Common myeloid progenitor, CD34-positive (primary cell): ENCODE measurements around the gene ULK3.

Source experiments
- CTCF ChIA-PET: fragments of 350-600 bp; sonication (Branson Sonifier 250); formaldehyde crosslinking; loops from one replicate; lab custom pipeline; 2021; ENCODE audit warnings: antibody characterized with exemption; lab: Charles Lee
- POLR2A ChIA-PET: fragments of 350-600 bp; sonication (Branson Sonifier 250); formaldehyde crosslinking; loops from one replicate; lab custom pipeline; 2021; ENCODE audit warnings: antibody characterized with exemption; lab: Charles Lee
- DNase-seq, 3 donors: peaks; one replicate each; pipeline versions ENCODE4 v3.0.0 to v3.0.0-alpha.2; 2013
- H3K27ac ChIP-seq, 2 experiments: 1 replicate in 1 of 2; 2 replicates in 1 of 2; pipeline ENCODE4 v1.7.0; 2013; ENCODE audit warnings: inconsistent platforms in 2 of 2, low read length in 2 of 2, mild to moderate bottlenecking in 2 of 2, low read depth in 1 of 2, moderate library complexity in 1 of 2; ENCODE audit not compliant: severe bottlenecking in 2 of 2, insufficient read depth in 1 of 2, poor library complexity in 1 of 2
- H3K27me3 ChIP-seq, 5 experiments: replicated peaks in 2 of 5; 1 replicate in 3 of 5; 2 replicates in 2 of 5; pipeline versions ENCODE4 v1.6.1 to v1.7.0; 2013; ENCODE audit warnings: low read length in 4 of 5, mild to moderate bottlenecking in 2 of 5, moderate library complexity in 2 of 5, inconsistent platforms in 1 of 5; ENCODE audit not compliant: insufficient read depth in 5 of 5, control insufficient read depth in 4 of 5
- H3K36me3 ChIP-seq, 4 experiments: 1 replicate in 2 of 4; 2 replicates in 2 of 4; pipeline versions ENCODE4 v1.6.1 to v1.7.0; 2013; ENCODE audit warnings: low read length in 3 of 4, control low read depth in 1 of 4, mild to moderate bottlenecking in 1 of 4; ENCODE audit not compliant: control insufficient read depth in 4 of 4, insufficient read depth in 4 of 4
- H3K4me1 ChIP-seq, 4 experiments: 1 replicate in 3 of 4; 2 replicates in 1 of 4; pipeline versions ENCODE4 v1.6.1 to v1.7.1; 2013; ENCODE audit warnings: low read length in 3 of 4, mild to moderate bottlenecking in 3 of 4, control low read depth in 1 of 4, inconsistent platforms in 1 of 4, moderate library complexity in 1 of 4; ENCODE audit not compliant: control insufficient read depth in 4 of 4, insufficient read depth in 4 of 4; ENCODE audit errors: control extremely low read depth in 1 of 4
- H3K4me3 ChIP-seq, 7 experiments: 1 replicate in 4 of 7; 2 replicates in 3 of 7; pipeline versions ENCODE4 v1.5.1 to v1.7.0; 2013; ENCODE audit warnings: mild to moderate bottlenecking in 7 of 7, low read length in 6 of 7, moderate library complexity in 6 of 7, inconsistent platforms in 2 of 7, low read depth in 2 of 7, control low read depth in 1 of 7; ENCODE audit not compliant: insufficient read depth in 4 of 7, control insufficient read depth in 1 of 7; ENCODE audit errors: extremely low read depth in 1 of 7
- H3K9me3 ChIP-seq, 5 experiments: 1 replicate in 4 of 5; 2 replicates in 1 of 5; pipeline versions ENCODE4 v1.6.1 to v1.7.1; 2013; ENCODE audit warnings: low read length in 4 of 5, mild to moderate bottlenecking in 2 of 5, inconsistent platforms in 1 of 5, low read depth in 1 of 5, moderate library complexity in 1 of 5; ENCODE audit not compliant: control insufficient read depth in 4 of 5, insufficient read depth in 2 of 5; ENCODE audit errors: control extremely low read depth in 1 of 5
- WGBS: methylation state at CpG from one replicate; pipeline ENCODE4 v1.1.5; 2013; ENCODE audit not compliant: insufficient coverage; 5-methylcytosine and 5-hydroxymethylcytosine counted together

ULK3 gene

GRCh38 chr15:74822233-74822632 lies 20.7 kb downstream of the ULK3 start:
- DNase-seq, result no peak
- POLR2A ChIA-PET, result no interaction called here
- 90% methylated on average over 3 of the region's 4 CpGs for WGBS
- Histone ChIP-seq H3K4me3 (no peak overlapping the region), H3K9me3 (no peaks in the 10 kb centered on the region), H3K27ac (no peak overlapping the region), H3K36me3 (no peaks in the 10 kb centered on the region), H3K4me1 (peaks cover 0 to 12% (median 8%) of the 10 kb centered on the region in 4 experiments), H3K27me3 (peaks cover 0 to 13% (median 5%) of the 10 kb centered on the region in 5 experiments)
- CTCF ChIA-PET, result interaction anchor here (1.0 to 1.6 kb wide), 3 partner anchors 20 to 159 kb away, joined by 3 to 4 read pairs (median 3); no protein-coding TSS in a partner anchor

GRCh38 chr15:74821790-74822158 lies 21.2 kb downstream of the ULK3 start:
- POLR2A ChIA-PET, result no interaction called here
- H3K9me3 ChIP-seq, result no peaks in the 10 kb centered on the region
- DNase-seq, result no peak
- no peak overlapping the region for H3K4me3 ChIP-seq
- CTCF ChIA-PET, result interaction anchor here (0.9 to 2.0 kb wide), 6 partner anchors 9 to 159 kb away, joined by 3 to 7 read pairs (median 4); no protein-coding TSS in a partner anchor
- no peak overlapping the region for H3K27ac ChIP-seq
- WGBS, result 100% methylated on average over 5 of the region's 7 CpGs
- H3K4me1 ChIP-seq, result peaks cover 0 to 10% (median 8%) of the 10 kb centered on the region in 4 experiments
- H3K36me3 ChIP-seq, result no peaks in the 10 kb centered on the region
- peaks cover 0 to 8% (median 3%) of the 10 kb centered on the region in 5 experiments for H3K27me3 ChIP-seq

- H3K4me3 ChIP-seq, result no peak overlapping the region
- no peaks in the 10 kb centered on the region for H3K9me3 ChIP-seq
- CTCF ChIA-PET, result interaction anchor here (0.8 to 2.0 kb wide), 8 partner anchors 10 to 186 kb away, joined by 3 to 7 read pairs (median 4); no protein-coding TSS in a partner anchor
- peaks cover 0 to 5% (median 0%) of the 10 kb centered on the region in 5 experiments for H3K27me3 ChIP-seq
- H3K4me1 ChIP-seq, result peaks cover 0 to 7% (median 5%) of the 10 kb centered on the region in 4 experiments
- no peak overlapping the region for H3K27ac ChIP-seq
- H3K36me3 ChIP-seq, result no peaks in the 10 kb centered on the region
- WGBS, result 98% methylated on average over 6 of the region's 11 CpGs
- POLR2A ChIA-PET, result no interaction called here
- no peak for DNase-seq
Measured at GRCh38 chr15:74821091-74821789, 21.7 kb downstream of the ULK3 start.

- no peaks in the 10 kb centered on the region for H3K36me3 ChIP-seq
- DNase-seq, result no peak
- 93% methylated on average over 5 of the region's 5 CpGs for WGBS
- no peak overlapping the region for H3K27ac ChIP-seq
- ChIA-PET POLR2A (no interaction called here), CTCF (interaction anchor here (0.8 to 2.0 kb wide), 5 partner anchors 12 to 185 kb away, joined by 3 to 7 read pairs (median 6); no protein-coding TSS in a partner anchor)
- no peaks in the 10 kb centered on the region for H3K9me3 ChIP-seq
- H3K4me3 ChIP-seq, result no peak overlapping the region
- H3K4me1 ChIP-seq, result peaks cover 0 to 7% (median 4%) of the 10 kb centered on the region in 4 experiments
- peaks cover 0 to 2% (median 0%) of the 10 kb centered on the region in 5 experiments for H3K27me3 ChIP-seq
Measured at GRCh38 chr15:74820056-74820455, 22.9 kb downstream of the ULK3 start.

- no peaks in the 10 kb centered on the region for H3K9me3 ChIP-seq
- no peak overlapping the region for H3K4me3 ChIP-seq
- no peaks in the 10 kb centered on the region for H3K27me3 ChIP-seq
- WGBS, result 80% methylated on average over 5 of the region's 9 CpGs
- no peak for DNase-seq
- H3K27ac ChIP-seq, result no peak overlapping the region
- H3K36me3 ChIP-seq, result no peaks in the 10 kb centered on the region
- H3K4me1 ChIP-seq, result peaks cover 0 to 7% (median 4%) of the 10 kb centered on the region in 4 experiments
- ChIA-PET POLR2A (no interaction called here), CTCF (interaction anchor here (0.7 to 1.4 kb wide), 7 partner anchors 9 to 186 kb away, joined by 3 to 6 read pairs (median 4); partner anchors contain the start of gene CPLX3)
Measured at GRCh38 chr15:74817370-74817737, 25.6 kb downstream of the ULK3 start.

- no peaks in the 10 kb centered on the region for H3K9me3 ChIP-seq
- 85% methylated on average over 11 of the region's 19 CpGs for WGBS
- no peak overlapping the region for H3K27ac ChIP-seq
- POLR2A ChIA-PET, result no interaction called here
- H3K27me3 ChIP-seq, result no peaks in the 10 kb centered on the region
- CTCF ChIA-PET, result interaction anchor here (0.9 to 1.4 kb wide), 6 partner anchors 9 to 186 kb away, joined by 3 to 6 read pairs (median 4); partner anchors contain the start of gene CPLX3
- no peak for DNase-seq
- no peaks in the 10 kb centered on the region for H3K36me3 ChIP-seq
- peaks cover 0 to 7% (median 4%) of the 10 kb centered on the region in 4 experiments for H3K4me1 ChIP-seq
- H3K4me3 ChIP-seq, result no peak overlapping the region
Measured at GRCh38 chr15:74816624-74817369, 26.2 kb downstream of the ULK3 start.
